NCI-H2081 (cell line): Measurements from ENCODE around the gene ANKRD42.
A peak's percentile ranks its signal among the peaks of the same experiment; 100 is the strongest.

Source experiments
- DNase-seq, 2 experiments: peaks; one replicate each; lab custom pipeline; 2025; lab: John Stamatoyannopoulos, UW

The ANKRD42 gene

GRCh38 chr11:83193315-83194280 lies at the start of gene ANKRD42:
TSS of gene ANKRD42 (plus strand) at chr11:83193712. CDS start at chr11:83194671, 959 bp downstream.
- peak; percentile 84 to 95 for DNase-seq

- DNase-seq = no peak
Observed at GRCh38 chr11:83147895-83148294, 45.6 kb upstream of the ANKRD42 start.

DNA sequence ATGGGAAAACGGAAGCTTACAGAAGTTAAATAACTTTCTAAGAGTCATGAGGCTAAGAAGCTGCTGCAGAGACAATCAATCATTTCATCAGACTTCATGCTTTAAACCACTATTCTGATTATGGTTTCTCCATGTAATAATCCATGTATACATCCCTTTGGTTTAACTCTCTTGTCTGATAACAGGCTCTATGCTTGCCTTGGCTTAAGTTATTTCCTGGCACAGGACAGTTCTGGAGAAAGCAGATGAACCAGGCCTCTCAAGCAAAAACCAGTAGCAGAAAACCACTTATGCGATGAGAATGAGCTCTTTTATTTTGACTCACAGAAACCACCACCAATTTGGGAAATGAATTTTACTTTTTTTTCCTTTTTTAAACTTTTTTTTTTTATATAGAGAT lies 43.1 kb upstream of the ANKRD42 start:
- DNase-seq = no peak

- DNase-seq = no peak
Observed at GRCh38 chr11:83151274-83151977, 42.1 kb upstream of the ANKRD42 start.

DNA sequence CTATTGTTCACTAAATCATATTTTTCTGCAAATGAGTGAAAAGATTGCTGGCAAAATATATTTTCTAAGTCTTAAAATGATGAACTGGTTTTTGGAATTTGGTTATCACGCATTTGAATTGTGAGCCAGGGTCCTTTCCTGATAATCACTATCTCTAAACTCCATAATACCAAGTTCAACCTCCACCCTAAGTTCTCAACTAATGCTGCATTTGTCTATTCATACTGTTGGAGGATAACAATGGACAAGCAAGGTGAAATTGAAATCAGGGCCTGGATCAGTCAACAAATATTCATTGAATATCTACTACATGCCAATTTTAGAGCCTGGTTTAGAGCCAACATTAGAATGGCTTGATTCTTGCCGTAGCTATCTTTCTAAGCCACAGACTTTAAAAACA lies 41.2 kb upstream of the ANKRD42 start:
- DNase-seq = no peak

DNA sequence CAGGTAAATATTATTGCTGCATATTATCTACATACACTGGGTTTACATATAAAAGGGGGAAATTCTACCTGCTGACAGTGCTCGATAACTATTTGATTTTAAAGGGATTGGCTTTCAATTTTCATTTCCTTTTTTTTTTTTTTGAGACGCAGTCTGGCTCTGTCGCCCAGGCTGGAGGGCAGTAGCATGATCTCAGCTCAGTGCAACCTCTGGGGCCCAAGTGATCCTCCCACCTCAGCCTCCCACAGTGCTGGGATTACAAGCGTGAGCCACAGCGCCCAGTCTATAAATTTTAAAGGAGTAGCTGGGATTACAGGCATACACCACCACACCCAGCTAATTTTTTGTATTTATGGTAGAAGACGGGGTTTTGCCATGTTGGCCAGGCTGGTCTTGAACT lies 39.7 kb upstream of the ANKRD42 start:
- DNase-seq = no peak

DNA sequence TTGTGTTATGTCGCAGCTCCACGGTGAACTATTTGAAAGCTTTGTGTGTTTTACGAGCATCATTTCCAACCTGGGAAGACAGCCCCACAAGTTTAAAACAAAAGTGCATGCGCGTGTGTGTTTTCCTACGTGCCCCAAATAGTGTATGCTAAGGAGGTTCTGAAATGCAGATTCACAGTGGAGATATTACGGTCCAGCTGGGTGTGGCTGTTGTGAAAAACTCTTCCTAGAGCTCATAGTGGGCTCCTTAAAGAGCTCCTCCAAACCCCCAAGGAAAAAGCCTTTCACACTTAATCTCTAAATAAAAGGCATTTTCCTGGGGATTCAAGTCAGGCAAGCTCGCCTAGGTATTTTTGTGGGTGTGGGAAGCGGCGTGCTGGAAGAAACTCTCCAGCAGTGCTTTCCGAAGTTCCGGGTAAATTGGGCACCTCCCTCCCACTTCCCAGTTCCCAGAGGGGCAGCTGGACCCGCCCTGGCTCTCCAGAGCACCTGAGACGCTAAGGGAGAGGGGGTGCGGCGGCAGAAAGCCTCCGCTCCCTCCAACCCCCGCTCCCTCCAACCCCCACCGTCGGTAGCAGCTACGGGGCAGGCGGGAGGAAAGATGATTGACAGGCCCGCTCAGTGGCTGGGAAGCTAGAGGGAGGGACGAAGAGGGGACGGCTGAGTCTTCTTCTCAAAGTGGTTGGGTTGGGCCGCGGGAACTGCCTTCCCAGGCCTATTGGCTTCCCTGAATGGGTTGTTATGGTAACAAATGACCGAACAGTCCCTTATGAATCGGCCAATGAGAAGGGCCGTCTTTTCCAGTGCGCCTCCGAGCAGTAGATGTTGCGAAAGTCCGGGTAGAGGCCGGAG lies 37.1 kb upstream of the ANKRD42 start:
- DNase-seq = peak; percentile 99 to 100

DNA sequence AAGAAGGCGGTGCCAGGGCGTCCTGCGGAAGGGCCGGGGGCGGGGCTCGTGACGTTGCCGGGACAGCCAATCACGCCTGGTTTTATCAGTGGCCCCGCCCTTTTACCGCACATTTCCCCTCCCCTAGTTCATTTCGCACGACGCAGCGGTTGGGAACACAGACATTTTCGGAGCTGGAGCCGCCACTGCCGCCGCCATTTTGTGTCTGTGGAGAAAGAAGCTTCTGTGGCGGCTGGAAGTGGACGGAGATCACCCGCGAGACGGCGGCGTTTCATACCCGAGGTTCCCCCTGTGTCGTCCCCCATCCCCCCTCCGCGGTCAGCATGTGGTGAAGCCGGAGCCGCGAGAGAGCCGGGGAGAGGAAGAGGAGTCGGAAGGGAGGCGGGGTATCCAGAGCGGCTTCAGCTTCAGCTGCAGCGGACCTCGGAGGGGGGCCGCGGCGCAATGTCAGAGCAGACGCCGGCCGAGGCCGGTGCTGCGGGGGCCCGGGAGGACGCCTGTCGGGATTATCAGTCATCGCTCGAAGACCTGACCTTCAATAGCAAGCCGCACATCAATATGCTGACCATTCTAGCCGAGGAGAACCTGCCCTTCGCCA lies 36.4 kb upstream of the ANKRD42 start, which contains the start of gene PCF11:
Gene PCF11, plus strand, starts transcription at position 136 of the 598 bp plus-strand sequence. Its CDS starts 309 bp downstream, at position 445.
- no peak for DNase-seq

- peak; percentile 40 to 45 for DNase-seq
Observed at GRCh38 chr11:83157594-83158356, 35.7 kb upstream of the ANKRD42 start.

GRCh38 chr11:83158357-83158786 lies 35.1 kb upstream of the ANKRD42 start:
- no peak for DNase-seq

DNA sequence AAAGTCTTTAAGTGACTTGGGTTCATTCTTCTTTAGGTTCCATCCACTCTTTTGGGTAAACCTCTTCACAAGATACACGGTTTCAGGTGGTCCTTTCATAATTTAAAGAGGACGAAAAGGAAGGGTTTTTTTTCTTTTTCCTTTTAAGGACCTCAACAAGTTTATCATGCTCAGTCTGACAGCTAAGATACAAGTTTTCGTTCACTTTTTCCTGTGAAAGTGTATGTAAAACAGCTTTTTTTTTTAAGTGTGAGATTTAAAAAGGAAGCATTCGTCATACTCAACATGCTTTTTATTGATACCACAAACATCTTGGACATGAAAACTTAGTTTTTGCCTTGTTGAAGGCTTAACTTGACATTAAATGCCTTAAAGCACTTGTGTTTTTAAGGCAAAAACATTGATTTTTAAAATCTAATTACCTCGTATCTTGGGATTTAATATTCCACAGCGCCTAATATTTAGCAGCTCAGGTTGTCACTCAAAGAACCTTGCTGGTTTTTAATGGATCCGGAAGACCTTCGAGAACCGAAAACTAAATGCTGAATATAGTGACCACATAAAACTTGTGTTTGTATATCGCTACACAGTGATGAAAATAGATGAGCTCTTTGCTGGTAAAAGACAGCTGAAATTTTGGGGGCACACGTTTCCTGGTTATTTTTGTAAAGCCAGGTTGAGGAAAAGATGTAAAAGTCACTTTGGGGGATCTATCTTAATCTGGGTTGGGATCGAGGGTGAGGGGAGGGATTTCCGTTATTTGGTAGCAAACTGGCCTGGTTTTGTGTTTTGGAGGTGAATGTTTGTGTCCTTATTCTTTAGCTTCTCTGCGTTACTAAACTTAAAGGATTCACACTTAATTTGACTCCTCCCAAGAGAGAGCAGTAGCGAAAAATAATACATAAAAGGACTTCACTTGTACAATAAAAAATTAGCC lies 34.3 kb upstream of the ANKRD42 start:
- DNase-seq = no peak

GRCh38 chr11:83159902-83160865 lies 33.3 kb upstream of the ANKRD42 start:
- no peak for DNase-seq

GRCh38 chr11:83161610-83162199 lies 31.8 kb upstream of the ANKRD42 start:
- DNase-seq = peak in 1 of 2 experiments; percentile 29

DNA sequence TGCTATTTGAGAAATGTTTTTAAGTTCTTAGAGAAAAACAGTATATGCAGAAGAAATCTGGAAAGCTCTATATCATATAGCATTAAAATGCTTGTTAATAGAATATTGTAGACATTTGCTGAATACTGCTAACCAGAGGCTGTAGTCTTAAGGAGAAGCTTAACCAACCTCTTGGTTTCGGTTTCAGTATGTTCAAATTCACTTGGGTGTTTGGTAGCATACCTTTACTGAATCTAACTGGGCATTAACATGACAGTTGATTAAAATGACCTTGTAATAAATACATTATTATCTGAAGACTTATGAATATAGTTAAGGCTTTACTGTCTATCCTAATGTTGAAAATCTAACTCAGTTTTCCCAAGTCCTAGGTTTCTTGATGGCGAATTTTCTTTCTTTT lies 31.1 kb upstream of the ANKRD42 start:
- no peak for DNase-seq

GRCh38 chr11:83166193-83166866 lies 27.2 kb upstream of the ANKRD42 start:
- no peak for DNase-seq

DNA sequence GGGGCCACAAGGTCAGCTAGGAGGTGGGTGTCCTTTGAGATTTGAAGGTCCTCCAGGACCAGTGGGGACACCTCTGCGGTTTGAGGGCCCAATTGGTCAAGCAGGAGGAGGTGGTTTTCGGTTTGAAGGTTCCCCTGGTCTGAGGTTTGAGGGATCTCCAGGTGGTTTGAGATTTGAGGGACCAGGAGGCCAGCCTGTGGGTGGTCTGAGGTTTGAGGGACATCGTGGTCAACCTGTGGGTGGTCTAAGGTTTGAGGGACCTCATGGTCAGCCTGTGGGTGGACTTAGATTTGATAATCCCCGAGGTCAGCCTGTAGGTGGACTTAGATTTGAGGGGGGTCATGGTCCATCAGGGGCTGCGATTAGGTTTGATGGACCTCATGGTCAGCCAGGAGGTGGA lies 24.8 kb upstream of the ANKRD42 start:
- no peak for DNase-seq

- no peak for DNase-seq
Observed at GRCh38 chr11:83170865-83171264, 22.6 kb upstream of the ANKRD42 start.
